H1 (cell line): Measurements from ENCODE around the gene IFT80. TPM values are rescaled to one million over a fixed set of nuclear protein-coding genes. Genes with fewer than 3 reads are reported as not detected.
"Not testable (repeated sequence)": the region's sequence is repeated elsewhere in the genome, so short reads cannot be mapped to it uniquely, and the experiment has no call there.

Experiments
- CTCF ChIA-PET: fragments of 300-600 bp; sonication (Branson Sonifier 250); formaldehyde crosslinking; loops from one replicate; lab custom pipeline; 2021; ENCODE audit not compliant: partially characterized antibody; lab: Charles Lee
- POLR2A ChIA-PET: fragments of 300-600 bp; sonication (Branson Sonifier 250); formaldehyde crosslinking; loops from one replicate; lab custom pipeline; 2021; ENCODE audit warnings: inconsistent platforms; ENCODE audit not compliant: partially characterized antibody; lab: Charles Lee
- DNase-seq, 2 experiments: peaks; one replicate each; pipeline versions ENCODE4 v3.0.0 to v3.0.0-alpha.2; 2010 to 2022; ENCODE audit warnings: low spot score in 2 of 2, low read depth in 1 of 2, mixed read lengths in 1 of 2
- FAIRE-seq: peaks from 2 replicates; lab custom pipeline; 2011; peaks lifted over from hg19 to GRCh38; lab: Jason Lieb, UNC
- H2AFZ ChIP-seq: 2 replicates; pipeline ENCODE4 v1.8.1; 2012; ENCODE audit warnings: low read length, inconsistent platforms
- H2AK5ac ChIP-seq: 2 replicates; pipeline ENCODE4 v1.6.1; 2013; ENCODE audit warnings: low read depth, low read length
- H2BK120ac ChIP-seq: replicated peaks from 2 replicates; pipeline ENCODE3; 2013; ENCODE audit warnings: low read depth, low read length, inconsistent platforms
- H2BK12ac ChIP-seq: 2 replicates; pipeline ENCODE4 v1.6.1; 2013; ENCODE audit warnings: low read depth, low read length
- H2BK15ac ChIP-seq: 2 replicates; pipeline ENCODE4 v1.6.1; 2013; ENCODE audit warnings: low read length
- H2BK20ac ChIP-seq: 2 replicates; pipeline ENCODE4 v1.6.1; 2013; ENCODE audit warnings: low read length
- H2BK5ac ChIP-seq: 2 replicates; pipeline ENCODE4 v1.6.1; 2013; ENCODE audit warnings: low read depth, low read length
- H3K14ac ChIP-seq: 2 replicates; pipeline ENCODE4 v1.6.1; 2013; ENCODE audit warnings: inconsistent platforms; ENCODE audit not compliant: insufficient read length
- H3K18ac ChIP-seq: 2 replicates; pipeline ENCODE4 v1.6.1; 2013; ENCODE audit warnings: low read length; ENCODE audit errors: extremely low read depth
- H3K23ac ChIP-seq: 2 replicates; pipeline ENCODE4 v1.6.1; 2013; ENCODE audit warnings: inconsistent platforms; ENCODE audit not compliant: insufficient read length
- H3K23me2 ChIP-seq: 2 replicates; pipeline ENCODE4 v1.6.1; 2013; ENCODE audit warnings: low read depth, low read length
- H3K27ac ChIP-seq: 2 replicates; pipeline ENCODE4 v1.6.1; 2011; ENCODE audit warnings: low read depth, low read length, inconsistent platforms
- H3K27me3 ChIP-seq, 4 experiments: replicated peaks in 1 of 4; 1 replicate in 1 of 4; 2 replicates in 3 of 4; pipeline versions ENCODE4 v1.6.1 to v1.8.1; 2011 to 2013; ENCODE audit warnings: low read length in 3 of 4, mild to moderate bottlenecking in 3 of 4, inconsistent platforms in 2 of 4, mixed read lengths in 2 of 4, moderate library complexity in 1 of 4; ENCODE audit not compliant: control insufficient read depth in 3 of 4, insufficient read depth in 3 of 4; ENCODE audit errors: extremely low read depth in 1 of 4
- H3K36me3 ChIP-seq, 4 experiments: 2 replicates each; pipeline versions ENCODE4 v1.6.1 to v1.8.1; 2011 to 2013; ENCODE audit warnings: mild to moderate bottlenecking in 4 of 4, low read length in 3 of 4, moderate library complexity in 2 of 4, control low read depth in 1 of 4, inconsistent platforms in 1 of 4; ENCODE audit not compliant: insufficient read depth in 4 of 4, control insufficient read depth in 2 of 4
- H3K4ac ChIP-seq: replicated peaks from 2 replicates; pipeline ENCODE3; 2013; ENCODE audit warnings: low read length, low read depth, mixed read lengths, inconsistent platforms; ENCODE audit not compliant: insufficient read length
- H3K4me1 ChIP-seq, 4 experiments: replicated peaks in 1 of 4; 1 replicate in 1 of 4; 2 replicates in 3 of 4; pipeline versions ENCODE4 v1.6.1 to v1.8.1; 2011 to 2013; ENCODE audit warnings: low read length in 3 of 4, inconsistent platforms in 2 of 4, mixed read lengths in 1 of 4; ENCODE audit not compliant: insufficient read depth in 4 of 4, control insufficient read depth in 3 of 4
- H3K4me2 ChIP-seq, 2 experiments: 2 replicates each; pipeline versions ENCODE4 v1.6.1 to v1.8.1; 2011 to 2013; ENCODE audit warnings: low read depth in 2 of 2, low read length in 2 of 2, control low read depth in 1 of 2, inconsistent platforms in 1 of 2, mild to moderate bottlenecking in 1 of 2; ENCODE audit not compliant: insufficient read depth in 1 of 2
- H3K4me3 ChIP-seq, 4 experiments: fragments of 200-600, 300-600 bp in 1 of 4; sonication (generic), shearing (Covaris generic), sonication (Bioruptor Twin) in 1 of 4; 2 replicates each; pipeline versions ENCODE4 v1.5.1 to v1.8.1; 2011 to 2016; ENCODE audit warnings: low read length in 4 of 4, low read depth in 3 of 4, control low read depth in 2 of 4, inconsistent platforms in 2 of 4, mild to moderate bottlenecking in 2 of 4, mixed read lengths in 1 of 4, moderate library complexity in 1 of 4; ENCODE audit not compliant: insufficient read depth in 2 of 4; ENCODE audit errors: extremely low read depth in 1 of 4
- H3K56ac ChIP-seq: replicated peaks from 2 replicates; pipeline ENCODE3; 2013; ENCODE audit warnings: low read depth, mild to moderate bottlenecking, mixed read lengths, low read length, inconsistent platforms; ENCODE audit not compliant: insufficient read length
- H3K79me1 ChIP-seq: 2 replicates; pipeline ENCODE4 v1.6.1; 2013; ENCODE audit warnings: low read depth, low read length, control low read depth
- H3K79me2 ChIP-seq, 2 experiments: 2 replicates each; pipeline versions ENCODE4 v1.6.1 to v1.8.1; 2012 to 2013; ENCODE audit warnings: low read length in 2 of 2, mild to moderate bottlenecking in 2 of 2, inconsistent platforms in 1 of 2; ENCODE audit not compliant: insufficient read depth in 2 of 2, control insufficient read depth in 1 of 2
- H3K9ac ChIP-seq, 4 experiments: replicated peaks in 1 of 4; 1 replicate in 1 of 4; 2 replicates in 3 of 4; pipeline versions ENCODE4 v1.6.1 to v1.8.1; 2011 to 2013; ENCODE audit warnings: low read depth in 3 of 4, low read length in 3 of 4, control low read depth in 2 of 4, mild to moderate bottlenecking in 2 of 4, moderate library complexity in 2 of 4, inconsistent platforms in 1 of 4; ENCODE audit errors: extremely low read depth in 1 of 4
- H3K9me3 ChIP-seq, 2 experiments: 2 replicates each; pipeline versions ENCODE4 v1.6.1 to v1.8.1; 2012 to 2013; ENCODE audit warnings: mild to moderate bottlenecking in 2 of 2, moderate library complexity in 2 of 2, control low read depth in 1 of 2, inconsistent platforms in 1 of 2, low read depth in 1 of 2, low read length in 1 of 2, mixed read lengths in 1 of 2; ENCODE audit not compliant: insufficient read depth in 2 of 2
- H4K20me1 ChIP-seq, 2 experiments: replicated peaks in 1 of 2; 2 replicates each; pipeline versions ENCODE3 to v1.8.1; 2011 to 2013; ENCODE audit warnings: inconsistent platforms in 2 of 2, low read length in 2 of 2, mild to moderate bottlenecking in 1 of 2; ENCODE audit not compliant: insufficient read depth in 2 of 2, control insufficient read depth in 1 of 2
- H4K5ac ChIP-seq: 2 replicates; pipeline ENCODE4 v1.6.1; 2013; ENCODE audit warnings: low read length, low read depth, mixed read lengths, inconsistent platforms; ENCODE audit not compliant: insufficient read length
- H4K8ac ChIP-seq: 2 replicates; pipeline ENCODE4 v1.8.0; 2013; ENCODE audit warnings: mild to moderate bottlenecking, moderate library complexity, low read length, inconsistent platforms; ENCODE audit not compliant: insufficient read depth; ENCODE audit errors: extremely low read depth
- H4K91ac ChIP-seq: replicated peaks from 2 replicates; pipeline ENCODE3; 2013; ENCODE audit warnings: low read length, mixed read lengths, inconsistent platforms; ENCODE audit not compliant: insufficient read length
- WGBS, 2 experiments: shearing (Covaris generic) in 1 of 2; methylation state at CpG; one replicate each; pipeline versions ENCODE4 v1.1.6 to v1.1.7; 2013 to 2015; ENCODE audit warnings: low lambda C conversion rate in 2 of 2, mixed read lengths in 2 of 2, inconsistent platforms in 1 of 2, low coverage in 1 of 2, missing lambda C conversion rate in 1 of 2; ENCODE audit not compliant: insufficient replicate concordance in 2 of 2, insufficient coverage in 1 of 2, insufficient read length in 1 of 2; ENCODE audit errors: extremely low coverage in 1 of 2, missing lambda C conversion rate in 1 of 2; 5-methylcytosine and 5-hydroxymethylcytosine counted together
- polyA plus RNA-seq, 7 experiments: library from polyadenylated mRNA; depleted of rRNA in 3 of 7; stranded (reverse) in 5 of 7; unstranded in 2 of 7; fragments of >200 nt in 5 of 7; fragments of 200-250 nt in 2 of 7; gene quantifications; 1 replicate in 5 of 7; 2 replicates in 1 of 7; 4 replicates in 1 of 7; pipeline versions ENCODE4 v1.2.1 to v1.2.3, GENCODE V29; 2011 to 2013; ENCODE audit warnings: missing spikeins in 2 of 7, mixed read lengths in 2 of 7
- total RNA-seq: library from RNA; stranded (reverse); fragmentation: NEBNext Ultra II Directional; extraction: Animal tissue kit (Norgen Biotek cat#: 25700); gene quantifications from 2 replicates; pipeline ENCODE4 v1.2.1, GENCODE V29; 2021

Gene IFT80
- total and polyA plus RNA-seq, 2 of the 8 experiments (the other 6 are each of a cell fraction or from before 2014, with no cell fraction given): 7.2 to 25.9 TPM

DNA sequence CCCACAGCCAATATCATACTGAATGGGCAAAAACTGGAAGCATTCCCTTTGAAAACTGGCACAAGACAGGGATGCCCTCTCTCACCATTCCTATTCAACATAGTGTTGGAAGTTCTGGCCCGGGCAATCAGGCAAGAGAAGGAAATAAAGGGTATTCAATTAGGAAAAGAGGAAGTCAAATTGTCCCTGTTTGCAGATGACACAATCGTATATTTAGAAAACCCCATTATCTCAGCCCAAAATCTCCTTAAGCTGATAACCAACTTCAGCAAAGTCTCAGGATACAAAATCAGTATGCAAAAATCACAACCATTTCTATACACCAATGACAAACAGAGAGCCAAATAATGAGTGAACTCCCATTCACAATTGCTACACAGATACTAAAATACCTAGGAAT, 36.1 kb downstream of the IFT80 start:
- H3K27me3 ChIP-seq, H3K4me1 ChIP-seq, H2BK120ac ChIP-seq, H3K9ac ChIP-seq, H4K91ac ChIP-seq, H3K23me2 ChIP-seq, H2AFZ ChIP-seq, H4K20me1 ChIP-seq, H2BK5ac ChIP-seq, FAIRE-seq, H3K4me2 ChIP-seq, H3K79me2 ChIP-seq, H4K8ac ChIP-seq, H3K9me3 ChIP-seq, H3K27ac ChIP-seq, H2BK12ac ChIP-seq, H3K79me1 ChIP-seq, H3K14ac ChIP-seq, H2BK20ac ChIP-seq, H4K5ac ChIP-seq, H3K18ac ChIP-seq, H3K4me3 ChIP-seq, H2AK5ac ChIP-seq, H3K4ac ChIP-seq, CTCF ChIA-PET, H3K56ac ChIP-seq, H3K36me3 ChIP-seq, POLR2A ChIA-PET, H3K23ac ChIP-seq, DNase-seq, H2BK15ac ChIP-seq: not testable (repeated sequence)
- 93% methylated on average over 2 of the region's 2 CpGs; no CpG with 5 or more reads in 1 of the 2 experiments for WGBS, 2 experiments
